HG03095 (cell line): ENCODE data around the gene C3orf22.
"Not testable (repeated sequence)": the region's sequence is repeated elsewhere in the genome, so short reads cannot be mapped to it uniquely, and the experiment has no call there.

Experiments used
- ATAC-seq: cut with Tn5 transposase; IDR thresholded peaks from one replicate; pipeline ENCODE4 v1.9.1; 2021; ENCODE audit warnings: moderate library complexity; ENCODE audit not compliant: unreplicated experiment

The C3orf22 gene

GRCh38 chr3:126543457-126544061 lies 15.2 kb downstream of the C3orf22 start:
- ATAC-seq = no peak

DNA sequence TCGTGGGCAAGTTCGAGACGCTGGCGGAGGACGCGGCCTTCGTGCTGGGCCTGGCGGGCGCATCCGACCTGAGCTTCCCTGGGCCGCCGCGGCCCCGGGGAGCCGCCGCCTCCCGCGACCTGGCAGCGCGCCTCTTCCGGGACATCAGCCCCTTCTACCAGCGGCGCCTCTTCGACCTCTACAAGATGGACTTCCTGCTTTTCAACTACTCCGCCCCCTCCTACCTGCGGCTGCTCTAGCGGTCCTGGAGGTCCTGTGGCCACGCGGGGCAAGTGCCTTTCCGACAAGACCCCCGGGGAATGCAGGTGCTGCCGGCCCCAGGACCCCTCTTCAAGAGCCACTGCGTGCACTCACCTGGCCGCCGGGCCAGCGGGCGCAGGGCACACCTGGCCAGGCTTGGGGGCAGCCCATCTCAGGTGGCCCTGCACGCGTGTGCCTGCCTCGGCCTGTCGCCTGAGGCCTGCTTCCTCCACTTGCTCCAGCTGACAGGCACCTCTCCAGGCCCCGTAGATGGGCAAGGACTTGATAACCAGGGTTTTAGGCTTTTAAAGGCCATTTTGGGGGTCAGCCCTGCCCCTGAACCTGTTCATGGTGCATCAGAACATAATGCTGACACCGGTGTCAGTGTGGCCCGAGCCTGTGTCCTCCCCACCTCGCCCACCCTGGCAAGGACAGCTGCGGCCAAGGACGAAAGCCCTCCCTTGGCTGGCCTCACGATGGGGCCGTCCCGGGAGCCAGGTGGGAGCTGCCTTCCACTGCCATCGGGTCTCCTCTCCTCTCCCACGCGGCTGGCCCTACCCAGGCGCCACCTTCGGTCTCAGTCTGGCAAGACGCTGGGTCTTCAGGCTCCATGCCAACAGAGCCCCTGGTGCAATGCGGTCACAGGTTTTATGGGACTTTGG lies 16.1 kb downstream of the C3orf22 start:
- ATAC-seq = no peak

DNA sequence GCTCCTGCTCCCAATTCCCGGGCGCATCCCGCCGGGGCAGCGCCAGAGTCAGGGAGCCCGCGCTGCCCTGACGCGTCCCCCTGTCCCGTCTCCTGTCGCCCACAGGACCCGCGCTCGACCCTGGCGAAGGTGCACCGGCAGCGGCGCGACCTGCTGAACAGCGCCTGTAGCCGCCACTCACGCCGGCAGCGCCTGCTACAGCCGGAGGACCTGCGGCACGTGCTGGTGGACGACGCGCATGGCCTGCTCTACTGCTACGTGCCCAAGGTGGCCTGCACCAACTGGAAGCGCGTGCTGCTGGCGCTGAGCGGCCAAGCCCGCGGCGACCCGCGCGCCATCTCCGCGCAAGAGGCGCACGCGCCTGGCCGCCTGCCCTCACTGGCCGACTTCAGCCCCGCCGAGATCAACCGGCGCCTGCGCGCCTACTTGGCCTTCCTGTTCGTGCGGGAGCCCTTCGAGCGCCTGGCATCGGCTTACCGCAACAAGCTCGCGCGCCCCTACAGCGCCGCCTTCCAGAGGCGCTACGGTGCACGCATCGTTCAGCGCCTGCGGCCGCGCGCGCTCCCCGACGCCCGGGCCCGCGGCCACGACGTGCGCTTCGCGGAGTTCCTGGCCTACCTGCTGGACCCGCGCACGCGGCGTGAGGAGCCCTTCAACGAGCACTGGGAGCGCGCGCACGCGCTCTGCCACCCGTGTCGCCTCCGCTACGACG lies 16.9 kb downstream of the C3orf22 start:
- no peak for ATAC-seq

- ATAC-seq = no peak
Measured at GRCh38 chr3:126540951-126541627, 17.6 kb downstream of the C3orf22 start.

GRCh38 chr3:126540342-126540849 lies 18.3 kb downstream of the C3orf22 start:
- no peak for ATAC-seq

GRCh38 chr3:126539558-126540250 lies 19.0 kb downstream of the C3orf22 start:
- no peak for ATAC-seq

- ATAC-seq = no peak
Measured at GRCh38 chr3:126538966-126539365, 19.8 kb downstream of the C3orf22 start.

DNA sequence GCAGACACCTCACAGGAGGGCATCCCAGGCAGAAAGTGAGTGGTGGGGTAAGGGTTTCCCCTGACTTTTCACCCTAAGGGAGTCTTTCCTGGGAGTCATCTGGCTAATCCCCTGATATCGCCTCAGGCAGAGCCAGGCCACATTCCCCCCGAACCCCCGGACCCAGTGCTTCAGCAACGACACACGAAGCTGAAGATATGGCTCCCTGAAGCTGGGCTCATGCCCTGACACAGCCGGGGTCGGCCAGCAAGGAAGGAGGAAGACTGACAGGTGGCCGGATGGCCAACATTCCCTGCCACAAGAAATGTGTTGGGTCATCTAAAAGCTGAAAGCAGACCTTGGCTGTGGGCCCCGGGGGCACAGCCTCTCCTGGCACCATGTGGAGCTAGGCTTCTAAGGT lies 20.4 kb downstream of the C3orf22 start:
- ATAC-seq = no peak

- no peak for ATAC-seq
Measured at GRCh38 chr3:126537730-126538281, 20.9 kb downstream of the C3orf22 start.

DNA sequence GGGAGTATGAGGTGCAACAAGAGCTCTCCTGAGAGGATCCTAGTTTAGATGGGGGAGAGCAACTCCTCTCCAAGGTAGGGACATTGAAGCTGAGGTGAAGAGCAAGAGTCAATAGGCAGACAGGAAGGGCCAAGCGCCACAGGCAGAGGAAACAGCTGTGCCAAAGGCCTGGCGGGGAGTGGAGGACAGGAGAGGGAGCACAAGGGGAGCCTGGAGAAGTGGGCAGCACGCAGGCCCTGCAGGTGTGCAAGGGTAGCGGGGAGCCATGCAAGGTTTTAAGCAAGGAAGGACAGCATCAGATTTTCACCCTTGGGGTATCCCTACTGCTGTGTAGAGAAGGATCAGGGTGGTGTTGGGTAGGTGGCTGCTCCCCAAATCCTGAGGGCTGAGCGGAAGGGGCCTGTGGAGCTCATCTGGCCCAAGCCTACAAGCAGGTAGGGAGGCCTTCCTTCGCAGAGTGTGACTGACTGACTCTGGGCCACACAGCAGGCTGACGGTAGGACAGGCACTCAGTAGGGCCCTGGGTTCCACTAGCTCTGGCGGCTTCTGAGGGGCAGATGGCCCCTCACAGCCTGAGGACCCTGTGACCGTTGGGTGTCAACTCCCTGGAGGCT lies 21.5 kb downstream of the C3orf22 start:
- no peak for ATAC-seq

DNA sequence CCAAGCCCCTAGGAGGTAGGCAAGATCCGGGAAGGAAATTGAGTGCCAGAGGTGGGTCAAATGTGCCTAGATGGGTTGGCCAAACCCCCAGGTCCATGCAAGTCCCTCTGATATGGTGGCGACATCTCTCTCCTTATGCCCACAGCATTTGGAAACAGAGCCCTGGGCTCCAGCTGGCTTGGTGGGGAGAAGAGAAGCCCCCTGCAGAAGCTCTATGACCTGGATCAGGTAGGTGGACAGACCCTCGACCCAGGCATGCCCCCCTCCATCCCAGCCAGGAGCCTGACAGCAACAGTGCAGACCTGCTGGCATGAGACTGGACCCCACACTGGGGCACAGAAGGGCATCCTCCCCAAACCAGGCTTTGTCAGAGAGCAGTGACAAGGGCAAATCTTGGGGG lies 22.6 kb downstream of the C3orf22 start:
- no peak for ATAC-seq

- ATAC-seq = no peak
Measured at GRCh38 chr3:126535636-126536035, 23.1 kb downstream of the C3orf22 start.

- ATAC-seq = not testable (repeated sequence)
Measured at GRCh38 chr3:126534716-126535115, 24.0 kb downstream of the C3orf22 start.

GRCh38 chr3:126533506-126533905 lies 25.2 kb downstream of the C3orf22 start:
- no peak for ATAC-seq

DNA sequence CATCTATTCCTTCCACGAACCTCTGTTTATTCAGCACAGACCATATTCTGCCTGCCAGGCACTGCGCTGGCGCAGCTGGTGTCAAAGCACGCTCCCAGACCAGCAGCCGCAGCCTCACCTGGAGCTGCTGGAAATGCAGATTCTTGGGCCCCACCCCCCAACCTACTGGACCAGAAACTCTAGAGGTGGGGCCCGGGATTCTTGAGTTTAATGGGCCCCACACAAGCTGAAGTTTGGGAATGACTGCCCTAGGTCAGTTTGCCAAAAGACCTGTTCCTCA lies 27.7 kb downstream of the C3orf22 start:
- ATAC-seq = no peak

DNA sequence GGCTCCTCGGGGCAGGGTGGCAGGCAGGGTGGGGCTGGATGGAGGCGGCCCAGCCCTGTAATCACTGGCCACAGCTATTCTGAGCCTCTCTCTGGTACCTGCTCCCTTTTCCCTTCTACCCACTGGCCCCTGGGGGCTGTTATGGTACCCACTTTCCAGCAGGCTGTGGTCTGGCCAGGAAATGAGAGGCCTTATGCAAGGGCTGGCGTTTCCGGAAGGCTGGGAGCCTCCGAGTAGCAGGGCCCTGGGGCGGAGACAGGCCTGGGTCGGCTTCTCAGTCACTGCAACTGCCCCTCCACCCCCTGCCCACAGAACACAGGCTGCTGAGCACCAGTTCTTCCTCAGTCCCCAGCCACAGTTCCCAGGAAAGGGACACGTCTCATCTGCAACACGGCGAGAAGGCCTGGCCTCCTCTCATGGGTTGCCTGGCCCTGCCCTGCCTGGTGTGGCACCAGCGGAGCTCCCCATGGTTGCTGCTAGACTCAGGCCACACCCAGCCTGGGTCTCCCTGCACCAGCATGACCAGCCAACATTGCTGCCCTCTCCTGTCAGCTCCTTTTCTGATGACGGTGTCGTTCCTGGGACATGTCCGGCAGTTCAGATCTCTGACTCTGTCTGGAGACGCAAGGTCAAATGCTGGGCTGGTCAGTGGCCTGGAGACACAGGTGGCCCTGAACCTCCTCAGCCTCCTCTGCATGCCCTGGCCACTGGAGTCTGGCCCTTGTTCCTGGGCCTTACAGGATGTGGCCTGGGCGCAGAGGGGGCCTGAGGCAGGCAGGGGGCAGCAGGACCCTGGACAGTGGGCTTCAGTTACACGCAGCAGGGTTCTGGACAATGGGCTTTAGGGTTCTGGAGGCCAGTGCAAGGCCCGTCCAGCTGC lies 28.3 kb downstream of the C3orf22 start:
- no peak for ATAC-seq

DNA sequence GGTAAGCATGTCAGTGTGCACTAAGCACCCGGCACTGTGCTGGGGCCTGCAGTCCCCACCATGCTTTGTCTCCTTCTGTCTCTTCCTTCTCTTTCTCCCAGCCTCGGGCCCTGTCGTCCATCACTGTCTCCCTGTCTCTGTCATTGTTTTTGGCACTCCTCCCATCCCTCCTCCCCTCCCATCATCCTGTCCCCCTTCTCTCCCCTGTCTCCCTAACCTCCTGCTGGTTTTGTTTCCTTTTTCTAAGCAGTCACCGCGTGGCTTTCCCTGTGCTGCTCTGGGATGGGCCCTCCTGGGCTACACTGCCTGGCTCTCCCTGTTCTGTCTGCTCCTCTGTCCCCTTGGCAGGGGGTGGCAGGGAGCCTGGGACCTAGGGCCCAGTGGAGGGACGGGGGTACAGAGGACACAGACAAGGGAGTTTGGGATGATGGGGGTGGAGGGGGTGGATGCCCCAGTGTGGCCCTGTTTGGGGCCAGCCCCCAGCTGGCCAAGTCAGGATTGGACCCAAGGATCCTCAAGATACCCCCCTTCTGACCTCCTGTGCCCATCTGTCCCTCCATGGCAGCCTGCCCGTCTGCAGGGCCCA lies 29.1 kb downstream of the C3orf22 start:
- no peak for ATAC-seq

- ATAC-seq = no peak
Measured at GRCh38 chr3:126528800-126529541, 29.8 kb downstream of the C3orf22 start.
